Breast epithelium (tissue), 3 donors: ENCODE measurements around the gene CLIP4.

Experiments
- CTCF ChIP-seq, 3 donors: fragments of 450-650 bp; IDR thresholded peaks; one replicate each; pipeline ENCODE4 v1.5.1; 2016 to 2017; ENCODE audit warnings: antibody characterized with exemption in 3 of 3, mild to moderate bottlenecking in 3 of 3, moderate library complexity in 3 of 3
- POLR2A ChIP-seq: fragments of 450-650 bp; IDR thresholded peaks from one replicate; pipeline ENCODE4 v1.6.1; 2016; ENCODE audit warnings: antibody characterized with exemption, mild to moderate bottlenecking, moderate library complexity
- POLR2AphosphoS5 ChIP-seq, 3 donors: sonication (generic); formaldehyde crosslinking; IDR thresholded peaks; one replicate each; pipeline ENCODE4 v1.6.1; 2017; ENCODE audit warnings: antibody characterized with exemption in 3 of 3

- TF ChIP-seq CTCF (IDR thresholded peaks at IDR 0.05) = no peak
- TF ChIP-seq POLR2A = no peak
- TF ChIP-seq POLR2AphosphoS5 (IDR thresholded peaks at IDR 0.05) = no peak
Observed at GRCh38 chr2:29223257-29223656, 108.0 kb downstream of the CLIP4 start.
